Measurements from ENCODE around the gene C6. TPM values are rescaled to one million over a fixed set of nuclear protein-coding genes. Genes with fewer than 3 reads are reported as not detected.
"Not testable (repeated sequence)": the region's sequence is repeated elsewhere in the genome, so short reads cannot be mapped to it uniquely, and the experiment has no call there.

The C6 gene
- total and polyA plus RNA-seq, 2 of the 8 experiments (the other 6 are each of a cell fraction or from before 2014, with no cell fraction given), result not detected

DNA sequence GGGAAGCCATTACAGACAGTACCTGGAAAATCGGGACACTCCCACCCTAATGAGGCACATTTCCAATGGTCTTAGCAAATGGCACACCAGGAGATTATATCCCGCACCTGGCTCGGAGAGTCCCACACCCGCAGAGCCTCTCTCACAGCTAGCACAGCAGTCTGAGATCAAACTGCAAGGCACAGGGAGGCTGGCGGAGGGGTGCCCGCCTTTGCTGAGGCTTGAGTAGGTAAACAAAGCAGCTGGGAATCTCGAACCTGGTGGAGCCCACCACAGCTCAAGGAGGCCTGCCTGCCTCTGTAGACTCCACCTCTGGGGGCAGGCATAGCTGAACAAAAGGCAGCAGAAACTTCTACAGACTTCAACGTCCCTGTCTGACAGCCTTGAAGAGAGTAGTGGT lies 7.9 kb downstream of the C6 start:
- FAIRE-seq, result not testable (repeated sequence)

More for the DNA sequence above, 7.9 kb downstream of the C6 start:
- H3K27me3 ChIP-seq (replicated peaks in 1 of 4; ENCODE audit: control insufficient read depth in 3 of 4, extremely low read depth in 1 of 4, insufficient read depth in 3 of 4, low read length in 3 of 4); H3K4me2 ChIP-seq (ENCODE audit: insufficient read depth in 1 of 2, low read depth in 2 of 2, low read length in 2 of 2); H2AK5ac ChIP-seq (ENCODE audit: low read depth, low read length); H2AFZ ChIP-seq (ENCODE audit: low read length); DNase-seq (ENCODE audit: low read depth in 1 of 2, low spot score in 2 of 2); H3K79me1 ChIP-seq (ENCODE audit: low read depth, low read length); CTCF ChIA-PET (ENCODE audit: partially characterized antibody); POLR2A ChIA-PET (ENCODE audit: partially characterized antibody); H4K8ac ChIP-seq (ENCODE audit: extremely low read depth, insufficient read depth, low read length); H3K4ac ChIP-seq (replicated peaks; ENCODE audit: insufficient read length, low read depth, low read length); H2BK12ac ChIP-seq (ENCODE audit: low read depth, low read length); H3K79me2 ChIP-seq (ENCODE audit: control insufficient read depth in 1 of 2, insufficient read depth in 2 of 2, low read length in 2 of 2); H2BK120ac ChIP-seq (replicated peaks; ENCODE audit: low read depth, low read length); H4K20me1 ChIP-seq (replicated peaks in 1 of 2; ENCODE audit: control insufficient read depth in 1 of 2, insufficient read depth in 2 of 2, low read length in 2 of 2); H2BK15ac ChIP-seq (ENCODE audit: low read length); H3K23ac ChIP-seq (ENCODE audit: insufficient read length); H3K18ac ChIP-seq (ENCODE audit: extremely low read depth, low read length); H4K91ac ChIP-seq (replicated peaks; ENCODE audit: insufficient read length, low read length); H3K36me3 ChIP-seq (ENCODE audit: control insufficient read depth in 2 of 4, insufficient read depth in 4 of 4, low read length in 3 of 4); H3K4me1 ChIP-seq (replicated peaks in 1 of 4; ENCODE audit: control insufficient read depth in 3 of 4, insufficient read depth in 4 of 4, low read length in 3 of 4); H2BK5ac ChIP-seq (ENCODE audit: low read depth, low read length); H3K27ac ChIP-seq (ENCODE audit: low read depth, low read length); H3K4me3 ChIP-seq (ENCODE audit: extremely low read depth in 1 of 4, insufficient read depth in 2 of 4, low read depth in 3 of 4, low read length in 4 of 4); H2BK20ac ChIP-seq (ENCODE audit: low read length); H4K5ac ChIP-seq (ENCODE audit: insufficient read length, low read depth, low read length); H3K9ac ChIP-seq (replicated peaks in 1 of 4; ENCODE audit: extremely low read depth in 1 of 4, low read depth in 3 of 4, low read length in 3 of 4); H3K23me2 ChIP-seq (ENCODE audit: low read depth, low read length); H3K56ac ChIP-seq (replicated peaks; ENCODE audit: insufficient read length, low read depth, low read length); H3K14ac ChIP-seq (ENCODE audit: insufficient read length): not testable (repeated sequence)
- WGBS, 2 experiments (ENCODE audit: extremely low coverage in 1 of 2, insufficient coverage in 1 of 2, insufficient read length in 1 of 2, insufficient replicate concordance in 2 of 2, low coverage in 1 of 2, low lambda C conversion rate in 2 of 2, missing lambda C conversion rate in 1 of 2), result 93% methylated on average over 8 of the region's 8 CpGs; no CpG with 5 or more reads in 1 of the 2 experiments
- H3K9me3 ChIP-seq (ENCODE audit: insufficient read depth in 2 of 2, low read depth in 1 of 2, low read length in 1 of 2), result peaks cover 13 to 14% of the 10 kb centered on the region in 2 experiments; a peak in 3 of 4 replicates

Data from H1 (cell line).